ENCODE data around the gene TEX35.

The TEX35 gene

DNA sequence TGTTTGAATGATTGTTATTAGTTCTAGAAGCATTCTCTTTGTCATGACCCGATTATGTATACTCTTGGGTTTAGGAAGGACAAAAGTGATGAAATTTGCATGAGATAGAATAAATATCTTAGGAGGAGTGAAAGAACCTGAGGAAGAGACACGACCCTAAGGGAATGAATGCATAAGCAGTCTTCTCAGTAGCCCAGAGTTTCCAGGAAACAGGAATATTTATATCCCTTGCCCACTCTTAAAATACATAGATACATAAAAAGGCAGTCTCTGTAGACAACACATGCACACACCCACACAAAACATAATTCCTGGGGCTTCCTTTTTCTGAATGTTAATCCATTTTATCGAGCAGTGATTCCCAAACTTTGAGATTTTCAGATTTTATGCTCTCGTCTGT lies 35.5 kb upstream of the TEX35 start (continued):
- TF ChIP-seq, protein P1, sequence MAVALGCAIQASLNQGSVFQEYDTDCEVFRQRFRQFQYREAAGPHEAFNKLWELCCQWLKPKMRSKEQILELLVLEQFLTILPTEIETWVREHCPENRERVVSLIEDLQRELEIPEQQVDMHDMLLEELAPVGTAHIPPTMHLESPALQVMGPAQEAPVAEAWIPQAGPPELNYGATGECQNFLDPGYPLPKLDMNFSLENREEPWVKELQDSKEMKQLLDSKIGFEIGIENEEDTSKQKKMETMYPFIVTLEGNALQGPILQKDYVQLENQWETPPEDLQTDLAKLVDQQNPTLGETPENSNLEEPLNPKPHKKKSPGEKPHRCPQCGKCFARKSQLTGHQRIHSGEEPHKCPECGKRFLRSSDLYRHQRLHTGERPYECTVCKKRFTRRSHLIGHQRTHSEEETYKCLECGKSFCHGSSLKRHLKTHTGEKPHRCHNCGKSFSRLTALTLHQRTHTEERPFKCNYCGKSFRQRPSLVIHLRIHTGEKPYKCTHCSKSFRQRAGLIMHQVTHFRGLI (tag by site-specific recombination; IDR thresholded peaks at IDR 0.05), result no peak
- TF ChIP-seq ZNF366 (tag by site-specific recombination; conservative IDR thresholded peaks at IDR 0.05) (no peak), ZBTB1 (tag by site-specific recombination; IDR thresholded peaks at IDR 0.05) (no peak), ZNF23 (tag by site-specific recombination; IDR thresholded peaks at IDR 0.05; ENCODE audit: borderline replicate concordance) (no peak)

DNA sequence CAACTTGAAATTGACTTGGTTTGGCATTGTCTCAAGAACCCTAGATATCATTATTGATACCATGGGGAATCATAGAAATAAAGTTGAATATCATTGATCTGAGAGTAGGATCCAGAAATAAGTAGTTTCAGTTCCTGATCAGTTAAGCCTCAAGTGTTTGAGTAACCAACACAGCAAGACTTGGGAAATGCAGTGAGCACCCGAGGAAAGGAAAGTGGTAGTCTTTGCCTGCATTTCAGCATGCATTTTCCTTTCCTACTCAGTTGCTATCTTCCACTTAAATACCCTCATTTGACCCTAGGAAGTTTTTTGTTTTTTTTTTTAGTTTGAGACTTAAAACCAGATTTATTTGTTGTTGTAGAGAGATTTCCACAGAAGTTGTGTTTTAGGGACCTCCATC lies 35.1 kb upstream of the TEX35 start:
- peaks cover 0 to 8% of the 10 kb centered on the region in 2 experiments; a peak in 1 of 3 replicates for H3K36me3 ChIP-seq (ENCODE audit: control insufficient read depth in 2 of 2, insufficient read depth in 1 of 2, low read length in 2 of 2)
- POLR2A ChIA-PET, result no interaction called here

DNA sequence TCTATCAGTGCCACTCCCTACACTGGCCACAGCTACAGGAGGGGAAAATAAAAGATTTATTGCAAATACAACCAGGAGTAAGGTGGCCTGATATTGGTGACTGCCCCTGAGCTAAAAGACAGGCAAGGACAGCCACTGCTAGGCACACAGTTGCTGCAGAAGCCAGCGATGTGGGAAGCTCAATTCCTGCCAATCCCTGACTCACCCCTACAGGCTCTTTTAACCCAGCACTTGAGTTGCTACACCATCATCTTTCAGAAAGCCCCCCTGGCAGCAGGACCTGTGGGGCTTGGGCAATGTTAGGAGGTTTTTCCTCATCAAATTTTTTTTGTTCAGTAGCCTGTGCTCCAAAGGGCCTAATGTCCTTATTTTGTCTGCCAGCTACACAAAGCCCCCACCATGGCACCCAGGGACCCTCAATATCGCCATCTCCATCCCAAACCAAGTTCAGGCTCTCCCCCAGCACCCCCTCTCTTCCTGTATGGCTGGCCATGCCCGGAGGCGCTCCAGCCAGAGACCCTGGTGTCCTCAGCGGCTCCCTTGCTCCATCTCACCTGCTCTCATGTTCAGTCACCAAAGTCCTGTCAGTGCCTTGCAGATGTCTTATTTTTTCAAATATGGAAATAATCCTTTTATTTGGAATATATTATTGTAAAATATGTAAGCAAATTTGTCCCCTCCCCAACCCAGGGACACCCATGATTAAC lies 29.5 kb upstream of the TEX35 start:
- ChIA-PET CTCF (interaction anchor here (0.7 to 2.0 kb wide), 2 partner anchors 17 to 134 kb away, joined by 3 to 9 read pairs; no protein-coding TSS in a partner anchor), POLR2A (no interaction called here)
- no peaks in the 10 kb centered on the region for H3K4me1 ChIP-seq (ENCODE audit: control insufficient read depth, insufficient read depth, low read length)
- TF ChIP-seq OSR2 (tag by site-specific recombination; IDR thresholded peaks at IDR 0.05) (no peak), ZNF707 (tag by site-specific recombination; IDR thresholded peaks at IDR 0.05) (peak; percentile 44; the same call in 1 of the 2 replicates)
- no peak overlapping the region for H3K4me3 ChIP-seq (ENCODE audit: low read depth, low read length)
- H3K36me3 ChIP-seq (ENCODE audit: control insufficient read depth in 2 of 2, insufficient read depth in 1 of 2, low read length in 2 of 2), result no peaks in the 10 kb centered on the region
- H3K9me3 ChIP-seq (ENCODE audit: control insufficient read depth, insufficient read depth, low read depth, low read length), result no peaks in the 10 kb centered on the region
- H3K27ac ChIP-seq (ENCODE audit: extremely low read depth, low read depth, low read length), result no peak overlapping the region

More for the DNA sequence above, 35.1 kb upstream of the TEX35 start:
- no peaks in the 10 kb centered on the region for H3K9me3 ChIP-seq (ENCODE audit: control insufficient read depth, insufficient read depth, low read depth, low read length)
- TF ChIP-seq, protein P2, sequence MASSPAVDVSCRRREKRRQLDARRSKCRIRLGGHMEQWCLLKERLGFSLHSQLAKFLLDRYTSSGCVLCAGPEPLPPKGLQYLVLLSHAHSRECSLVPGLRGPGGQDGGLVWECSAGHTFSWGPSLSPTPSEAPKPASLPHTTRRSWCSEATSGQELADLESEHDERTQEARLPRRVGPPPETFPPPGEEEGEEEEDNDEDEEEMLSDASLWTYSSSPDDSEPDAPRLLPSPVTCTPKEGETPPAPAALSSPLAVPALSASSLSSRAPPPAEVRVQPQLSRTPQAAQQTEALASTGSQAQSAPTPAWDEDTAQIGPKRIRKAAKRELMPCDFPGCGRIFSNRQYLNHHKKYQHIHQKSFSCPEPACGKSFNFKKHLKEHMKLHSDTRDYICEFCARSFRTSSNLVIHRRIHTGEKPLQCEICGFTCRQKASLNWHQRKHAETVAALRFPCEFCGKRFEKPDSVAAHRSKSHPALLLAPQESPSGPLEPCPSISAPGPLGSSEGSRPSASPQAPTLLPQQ (tag by site-specific recombination; IDR thresholded peaks at IDR 0.05), result no peak
- TF ChIP-seq SCRT1 (tag by site-specific recombination; IDR thresholded peaks at IDR 0.05; ENCODE audit: borderline replicate concordance), result no peak
- no peak for TF ChIP-seq EGR2 (tag by site-specific recombination; IDR thresholded peaks at IDR 0.05; ENCODE audit: low read depth)
- H3K27ac ChIP-seq (ENCODE audit: extremely low read depth, low read depth, low read length), result no peak overlapping the region
- no peak overlapping the region for H3K4me3 ChIP-seq (ENCODE audit: low read depth, low read length)
- no peaks in the 10 kb centered on the region for H3K4me1 ChIP-seq (ENCODE audit: control insufficient read depth, insufficient read depth, low read length)
- CTCF ChIA-PET, result no interaction called here

DNA sequence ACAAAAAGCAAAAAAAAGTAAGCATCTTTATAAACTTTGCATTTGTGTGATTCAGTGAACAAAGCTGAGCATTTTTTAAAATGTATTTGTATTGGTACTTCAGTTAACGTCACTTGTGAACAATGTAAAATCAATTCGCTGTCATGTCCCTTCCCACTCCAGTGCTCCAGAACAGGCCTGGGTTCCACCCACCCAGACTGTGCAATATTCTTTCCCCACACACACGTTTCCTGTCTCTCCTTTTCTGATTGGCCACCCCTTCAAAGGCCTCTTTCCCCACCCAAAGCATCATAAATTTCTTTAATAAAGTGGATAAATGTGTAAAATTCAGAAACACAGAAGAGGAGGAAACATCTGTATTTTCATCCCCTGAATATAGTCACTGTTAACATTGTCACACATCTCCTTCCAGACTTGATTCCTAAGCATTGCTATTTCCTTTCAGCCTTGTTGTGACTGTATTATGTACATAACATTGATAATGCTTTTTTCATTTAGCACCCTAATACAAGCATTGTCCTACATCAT lies 28.1 kb upstream of the TEX35 start:
- no peak overlapping the region for H3K4me3 ChIP-seq (ENCODE audit: low read depth, low read length)
- ChIA-PET CTCF (interaction anchor here (0.6 to 1.0 kb wide), 2 partner anchors 16 to 17 kb away, joined by 3 to 10 read pairs; no protein-coding TSS in a partner anchor), POLR2A (no interaction called here)
- H3K9me3 ChIP-seq (ENCODE audit: control insufficient read depth, insufficient read depth, low read depth, low read length), result no peaks in the 10 kb centered on the region
- no peak for TF ChIP-seq ZNF549 (tag by site-specific recombination; IDR thresholded peaks at IDR 0.05)
- TF ChIP-seq, protein P3, sequence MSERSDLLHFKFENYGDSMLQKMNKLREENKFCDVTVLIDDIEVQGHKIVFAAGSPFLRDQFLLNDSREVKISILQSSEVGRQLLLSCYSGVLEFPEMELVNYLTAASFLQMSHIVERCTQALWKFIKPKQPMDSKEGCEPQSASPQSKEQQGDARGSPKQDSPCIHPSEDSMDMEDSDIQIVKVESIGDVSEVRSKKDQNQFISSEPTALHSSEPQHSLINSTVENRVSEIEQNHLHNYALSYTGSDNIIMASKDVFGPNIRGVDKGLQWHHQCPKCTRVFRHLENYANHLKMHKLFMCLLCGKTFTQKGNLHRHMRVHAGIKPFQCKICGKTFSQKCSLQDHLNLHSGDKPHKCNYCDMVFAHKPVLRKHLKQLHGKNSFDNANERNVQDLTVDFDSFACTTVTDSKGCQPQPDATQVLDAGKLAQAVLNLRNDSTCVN (tag by site-specific recombination; optimal IDR thresholded peaks at IDR 0.05), result no peak
- no peak for TF ChIP-seq ZNF433 (tag by site-specific recombination; IDR thresholded peaks at IDR 0.05; ENCODE audit: low read depth)
- no peak for TF ChIP-seq ZNF660 (tag by site-specific recombination; IDR thresholded peaks at IDR 0.05)
- TF ChIP-seq IKZF3 (tag by site-specific recombination; IDR thresholded peaks at IDR 0.05), result no peak
- no peak overlapping the region for H3K27ac ChIP-seq (ENCODE audit: extremely low read depth, low read depth, low read length)
- H3K4me1 ChIP-seq (ENCODE audit: control insufficient read depth, insufficient read depth, low read length), result no peaks in the 10 kb centered on the region
- no peaks in the 10 kb centered on the region for H3K36me3 ChIP-seq (ENCODE audit: control insufficient read depth in 2 of 2, insufficient read depth in 1 of 2, low read length in 2 of 2)

All from HEK293 (cell line).